ENCODE measurements around the gene KRT80.
A peak's percentile ranks its signal among the peaks of the same experiment; 100 is the strongest.

Gene KRT80

DNA sequence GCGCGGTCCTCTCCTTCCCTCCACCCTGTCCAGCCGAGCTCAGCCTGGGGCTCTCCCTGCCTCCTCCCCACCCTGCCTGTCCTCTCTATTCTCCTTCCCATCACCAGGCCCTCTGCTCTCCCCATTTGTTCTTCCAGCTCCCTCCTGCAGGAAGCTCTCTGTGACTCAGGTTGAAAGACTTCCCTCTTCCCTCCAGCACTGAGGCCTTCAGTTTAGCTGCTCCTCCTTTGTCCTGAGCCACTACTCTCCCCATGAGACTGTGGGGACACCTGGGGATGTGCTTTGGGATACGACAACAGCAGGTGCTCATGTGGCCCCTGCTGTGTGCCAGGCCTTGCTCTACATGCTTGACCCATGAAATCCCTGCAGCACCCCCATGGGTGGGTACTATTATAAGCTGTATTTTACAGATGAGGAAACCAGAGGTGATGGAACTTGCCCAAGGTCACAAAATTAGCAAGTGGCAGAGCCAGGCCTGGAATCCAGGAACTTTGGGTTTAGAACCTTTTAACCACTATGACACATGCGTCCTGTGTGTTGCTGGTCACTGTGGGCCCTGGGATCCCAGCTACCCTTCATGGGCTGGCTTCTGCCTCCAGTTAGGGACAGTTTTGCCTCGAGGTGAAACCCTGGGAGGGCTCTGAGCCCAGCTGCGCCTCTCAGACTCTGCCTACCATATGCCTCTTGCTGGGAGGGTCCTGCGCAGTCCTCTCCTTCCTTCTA, 5.5 kb downstream of the KRT80 start:
- Histone ChIP-seq H3K36me3 (ENCODE audit: control insufficient read depth, insufficient read depth, low read length) (no peaks in the 10 kb centered on the region), H3K27me3 (ENCODE audit: control insufficient read depth, insufficient read depth, low read length) (no peaks in the 10 kb centered on the region), H3K9me3 (ENCODE audit: control insufficient read depth, low read length) (no peaks in the 10 kb centered on the region), H3K4me3 (ENCODE audit: low read length) (no peak overlapping the region), H3K9ac (ENCODE audit: low read length) (no peak overlapping the region), H3K4me1 (ENCODE audit: control insufficient read depth, insufficient read depth, low read length) (peaks cover 46% of the 10 kb centered on the region)

DNA sequence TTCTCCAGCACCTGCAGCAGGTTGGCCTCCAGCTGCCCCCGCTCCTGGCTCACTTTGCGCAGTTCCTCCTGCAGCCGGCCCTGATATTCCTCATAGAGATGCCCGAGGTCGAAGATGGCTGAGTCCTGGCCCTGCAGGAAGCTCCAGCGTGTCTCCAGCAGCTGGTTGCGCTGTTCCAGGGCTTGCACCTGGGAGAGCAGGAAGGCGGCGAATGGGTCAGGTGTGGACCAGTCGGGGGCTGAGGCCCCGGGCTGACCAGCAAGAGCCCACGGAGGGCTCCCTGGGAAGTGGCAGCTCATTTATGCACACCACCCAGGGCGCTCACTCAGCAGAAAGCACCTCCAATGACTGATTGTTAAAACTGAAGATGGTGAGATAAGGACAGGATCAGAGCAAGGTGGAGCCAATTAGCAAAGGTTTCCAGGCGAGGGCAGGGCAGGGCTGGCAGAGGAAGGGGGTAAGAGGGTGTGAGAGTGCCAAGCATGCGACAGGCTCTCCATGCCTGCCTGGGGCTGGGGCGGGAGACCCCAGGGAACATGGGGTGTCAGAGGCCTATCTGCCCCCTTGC, 6.3 kb downstream of the KRT80 start:
- H3K27me3 ChIP-seq (ENCODE audit: control insufficient read depth, insufficient read depth, low read length): no peaks in the 10 kb centered on the region
- peaks cover 41% of the 10 kb centered on the region for H3K4me1 ChIP-seq (ENCODE audit: control insufficient read depth, insufficient read depth, low read length)
- no peak overlapping the region for H3K9ac ChIP-seq (ENCODE audit: low read length)
- H3K36me3 ChIP-seq (ENCODE audit: control insufficient read depth, insufficient read depth, low read length): no peaks in the 10 kb centered on the region
- H3K9me3 ChIP-seq (ENCODE audit: control insufficient read depth, low read length): no peaks in the 10 kb centered on the region
- no peak overlapping the region for H3K4me3 ChIP-seq (ENCODE audit: low read length)

DNA sequence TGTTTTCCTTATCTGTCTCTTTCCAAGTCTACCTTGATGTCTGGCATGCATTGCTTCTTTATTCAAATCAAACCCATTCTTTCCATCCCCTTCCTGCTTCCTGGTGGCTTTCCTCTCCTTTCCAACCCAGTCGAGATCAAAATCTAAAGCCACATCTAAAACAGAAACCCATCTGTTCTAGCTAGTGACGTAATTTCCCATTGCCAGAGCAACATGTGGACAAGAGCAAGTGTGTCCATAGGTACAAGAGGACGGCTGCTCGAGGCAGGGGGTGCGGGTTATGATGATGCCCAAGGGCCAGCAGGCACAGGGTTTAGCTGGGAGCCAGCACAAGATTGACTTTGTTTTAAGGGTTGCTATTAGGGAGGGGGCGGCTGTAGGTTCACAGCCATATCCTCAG, 7.0 kb downstream of the KRT80 start:
- no peaks in the 10 kb centered on the region for H3K27me3 ChIP-seq (ENCODE audit: control insufficient read depth, insufficient read depth, low read length)
- no peaks in the 10 kb centered on the region for H3K36me3 ChIP-seq (ENCODE audit: control insufficient read depth, insufficient read depth, low read length)
- no peak overlapping the region for H3K4me3 ChIP-seq (ENCODE audit: low read length)
- no peak overlapping the region for H3K9ac ChIP-seq (ENCODE audit: low read length)
- H3K4me1 ChIP-seq (ENCODE audit: control insufficient read depth, insufficient read depth, low read length): peaks cover 41% of the 10 kb centered on the region
- H3K9me3 ChIP-seq (ENCODE audit: control insufficient read depth, low read length): no peaks in the 10 kb centered on the region

DNA sequence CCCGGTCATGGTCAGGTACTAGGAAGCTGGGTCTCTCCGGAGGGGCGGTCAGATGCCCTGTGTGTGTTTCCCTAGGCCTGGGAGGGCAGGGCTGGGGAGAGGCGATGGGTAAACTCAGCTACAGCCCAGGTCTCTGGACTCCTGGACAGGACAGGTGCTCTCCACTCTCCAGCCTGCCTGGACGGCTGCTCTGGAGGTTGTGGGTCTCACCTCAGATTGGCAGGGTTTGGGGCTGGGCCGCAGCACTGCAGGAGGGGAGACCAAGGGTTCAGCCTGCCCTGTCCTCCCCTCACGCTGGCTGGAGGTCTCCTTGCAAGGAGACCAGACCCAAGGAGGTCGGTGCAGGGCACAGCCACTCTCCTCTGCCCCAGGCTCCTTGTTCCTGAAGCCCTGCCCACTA, 7.8 kb downstream of the KRT80 start:
- Histone ChIP-seq H3K27me3 (ENCODE audit: control insufficient read depth, insufficient read depth, low read length) (no peaks in the 10 kb centered on the region), H3K9ac (ENCODE audit: low read length) (no peak overlapping the region), H3K4me1 (ENCODE audit: control insufficient read depth, insufficient read depth, low read length) (peaks cover 41% of the 10 kb centered on the region), H3K36me3 (ENCODE audit: control insufficient read depth, insufficient read depth, low read length) (no peaks in the 10 kb centered on the region), H3K4me3 (ENCODE audit: low read length) (no peak overlapping the region), H3K9me3 (ENCODE audit: control insufficient read depth, low read length) (no peaks in the 10 kb centered on the region)

DNA sequence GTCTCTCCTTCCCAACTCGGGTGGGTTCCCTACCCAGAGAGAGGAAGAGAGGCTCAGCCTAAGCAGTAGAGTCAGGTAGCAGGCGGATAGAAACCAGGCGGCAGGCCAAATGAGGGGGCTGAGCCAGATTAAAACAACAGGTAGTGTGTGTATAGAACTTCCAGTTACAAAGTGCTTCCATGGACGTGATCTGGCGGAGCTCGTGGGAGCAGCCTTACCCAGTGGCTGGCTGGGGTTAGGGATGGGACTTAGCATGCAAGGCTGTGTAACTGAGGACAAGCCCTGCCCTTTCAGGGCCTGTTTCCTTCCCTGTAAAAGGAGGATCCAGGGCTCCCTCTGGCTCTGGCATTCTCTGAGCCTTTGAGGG, 8.3 kb downstream of the KRT80 start:
- peaks cover 41% of the 10 kb centered on the region for H3K4me1 ChIP-seq (ENCODE audit: control insufficient read depth, insufficient read depth, low read length)
- peak overlapping the region; percentile 20 for H3K9ac ChIP-seq (ENCODE audit: low read length)
- no peak overlapping the region for H3K4me3 ChIP-seq (ENCODE audit: low read length)

DNA sequence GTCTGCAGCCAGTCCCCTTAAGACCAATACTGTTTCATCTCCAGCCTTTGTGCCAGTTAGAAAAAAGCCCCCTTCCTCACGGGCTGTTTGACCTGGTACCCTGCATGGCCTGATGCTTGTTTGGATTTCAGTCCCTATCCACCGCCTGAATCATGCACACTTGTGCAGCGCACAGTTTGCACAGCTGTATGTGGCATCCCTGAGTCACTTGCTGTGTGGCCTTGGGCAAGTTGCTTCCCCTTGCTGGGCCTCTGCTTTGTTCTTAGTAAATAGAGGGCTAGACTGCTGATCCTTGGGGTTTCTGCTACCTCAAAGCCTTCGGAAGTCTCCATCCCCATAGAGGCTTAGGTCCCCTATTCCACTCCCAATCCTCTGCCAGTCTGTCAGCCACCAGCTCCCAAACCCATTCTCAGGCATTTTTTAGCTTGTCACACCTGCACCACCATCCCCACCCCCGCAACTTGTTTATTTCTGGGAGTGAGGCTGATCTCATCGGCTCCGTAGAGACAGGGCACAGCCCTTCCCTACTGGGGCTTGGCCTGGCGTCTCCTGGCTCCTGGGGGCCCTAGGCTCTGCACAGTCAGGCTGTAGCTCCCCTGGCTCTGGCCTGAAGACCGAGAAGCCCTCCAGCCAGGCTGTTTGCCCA, 8.8 kb downstream of the KRT80 start:
- Histone ChIP-seq H3K4me3 (ENCODE audit: low read length) (no peak overlapping the region), H3K36me3 (ENCODE audit: control insufficient read depth, insufficient read depth, low read length) (no peaks in the 10 kb centered on the region), H3K9me3 (ENCODE audit: control insufficient read depth, low read length) (no peaks in the 10 kb centered on the region), H3K9ac (ENCODE audit: low read length) (peak overlapping the region; percentile 20), H3K4me1 (ENCODE audit: control insufficient read depth, insufficient read depth, low read length) (peaks cover 38% of the 10 kb centered on the region), H3K27me3 (ENCODE audit: control insufficient read depth, insufficient read depth, low read length) (no peaks in the 10 kb centered on the region)

More for the DNA sequence above, 8.3 kb downstream of the KRT80 start:
- Histone ChIP-seq H3K36me3 (ENCODE audit: control insufficient read depth, insufficient read depth, low read length) (no peaks in the 10 kb centered on the region), H3K9me3 (ENCODE audit: control insufficient read depth, low read length) (no peaks in the 10 kb centered on the region), H3K27me3 (ENCODE audit: control insufficient read depth, insufficient read depth, low read length) (no peaks in the 10 kb centered on the region)

DNA sequence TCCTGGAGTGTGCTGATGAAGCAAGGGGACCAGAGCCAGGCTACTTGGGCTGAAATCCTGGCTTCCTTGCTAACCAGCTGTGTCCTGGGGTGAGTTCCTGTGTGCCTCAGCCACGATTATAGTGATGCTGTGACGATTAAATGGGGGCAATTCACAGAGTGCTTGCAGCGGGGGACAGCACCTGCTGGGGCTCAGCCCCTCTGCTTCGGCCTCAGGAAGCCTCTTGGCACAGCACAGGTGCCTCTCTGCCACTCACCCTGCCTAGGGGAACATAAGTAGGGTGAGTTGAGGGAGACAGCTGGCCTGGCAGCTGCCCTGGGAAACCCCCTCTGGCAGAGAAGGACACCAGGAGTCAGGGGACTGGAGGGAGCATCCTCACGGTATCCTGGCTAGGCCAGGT, 9.4 kb downstream of the KRT80 start:
- no peaks in the 10 kb centered on the region for H3K27me3 ChIP-seq (ENCODE audit: control insufficient read depth, insufficient read depth, low read length)
- H3K4me1 ChIP-seq (ENCODE audit: control insufficient read depth, insufficient read depth, low read length): peaks cover 34% of the 10 kb centered on the region
- H3K4me3 ChIP-seq (ENCODE audit: low read length): no peak overlapping the region

DNA sequence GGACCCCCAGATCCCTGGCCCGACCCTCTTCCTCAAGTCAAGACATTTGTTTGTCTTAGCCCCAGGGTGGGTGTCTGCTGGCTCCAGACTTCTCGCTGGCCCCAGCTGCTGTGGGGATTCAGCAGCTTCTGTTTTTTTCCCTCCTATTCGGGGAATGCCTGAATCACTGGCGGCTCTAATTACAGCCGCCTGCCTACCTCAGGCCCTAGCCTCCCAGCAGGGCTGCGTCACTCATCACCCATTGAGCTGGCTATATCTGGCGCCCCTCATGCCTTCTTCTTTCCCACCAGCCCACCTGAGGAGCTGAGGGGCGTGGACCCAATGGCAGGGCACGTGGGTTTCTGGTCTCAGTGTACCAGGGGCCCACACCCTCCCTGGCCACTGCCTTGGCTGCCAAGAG, 10.1 kb downstream of the KRT80 start:
- Histone ChIP-seq H3K4me3 (ENCODE audit: low read length) (no peak overlapping the region), H3K9me3 (ENCODE audit: control insufficient read depth, low read length) (no peaks in the 10 kb centered on the region), H3K4me1 (ENCODE audit: control insufficient read depth, insufficient read depth, low read length) (peaks cover 34% of the 10 kb centered on the region), H3K9ac (ENCODE audit: low read length) (no peak overlapping the region), H3K36me3 (ENCODE audit: control insufficient read depth, insufficient read depth, low read length) (no peaks in the 10 kb centered on the region), H3K27me3 (ENCODE audit: control insufficient read depth, insufficient read depth, low read length) (no peaks in the 10 kb centered on the region)

More for the DNA sequence above, 9.4 kb downstream of the KRT80 start:
- Histone ChIP-seq H3K9ac (ENCODE audit: low read length) (no peak overlapping the region), H3K9me3 (ENCODE audit: control insufficient read depth, low read length) (no peaks in the 10 kb centered on the region), H3K36me3 (ENCODE audit: control insufficient read depth, insufficient read depth, low read length) (no peaks in the 10 kb centered on the region)

DNA sequence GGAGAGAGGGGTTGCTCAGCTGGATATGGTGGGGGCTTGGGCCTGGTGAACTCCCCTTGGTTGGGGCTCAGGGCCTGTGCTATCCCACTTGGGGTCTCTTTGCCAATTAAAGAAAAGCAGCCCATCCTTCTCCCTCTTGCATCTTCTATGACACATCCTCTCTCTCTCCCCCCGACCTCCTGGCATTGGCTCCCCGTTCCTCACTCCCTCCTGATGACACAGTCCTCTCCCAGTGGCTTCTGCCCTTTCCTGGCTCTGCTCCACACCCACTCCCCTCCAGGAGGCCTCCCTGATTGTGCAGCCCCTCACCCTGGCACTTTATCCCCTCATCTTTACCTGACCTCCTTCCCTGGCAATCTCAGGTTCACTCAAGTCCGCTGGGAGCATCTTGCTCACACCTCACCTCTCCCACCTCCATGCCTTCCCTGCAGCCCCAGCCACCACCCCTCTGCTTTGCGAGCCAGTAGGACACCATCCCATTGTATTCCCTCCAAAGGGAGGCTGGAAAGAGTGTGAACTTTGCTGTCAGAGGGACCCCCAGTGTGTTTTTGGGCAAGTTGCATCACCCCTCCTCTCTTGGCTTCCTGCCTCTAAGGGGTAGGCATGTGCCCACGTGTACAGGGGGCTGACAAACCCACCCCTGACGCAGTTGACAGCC, 10.7 kb downstream of the KRT80 start:
- Histone ChIP-seq H3K9me3 (ENCODE audit: control insufficient read depth, low read length) (no peaks in the 10 kb centered on the region), H3K4me3 (ENCODE audit: low read length) (no peak overlapping the region), H3K4me1 (ENCODE audit: control insufficient read depth, insufficient read depth, low read length) (peaks cover 30% of the 10 kb centered on the region), H3K9ac (ENCODE audit: low read length) (no peak overlapping the region), H3K27me3 (ENCODE audit: control insufficient read depth, insufficient read depth, low read length) (no peaks in the 10 kb centered on the region), H3K36me3 (ENCODE audit: control insufficient read depth, insufficient read depth, low read length) (no peaks in the 10 kb centered on the region)

DNA sequence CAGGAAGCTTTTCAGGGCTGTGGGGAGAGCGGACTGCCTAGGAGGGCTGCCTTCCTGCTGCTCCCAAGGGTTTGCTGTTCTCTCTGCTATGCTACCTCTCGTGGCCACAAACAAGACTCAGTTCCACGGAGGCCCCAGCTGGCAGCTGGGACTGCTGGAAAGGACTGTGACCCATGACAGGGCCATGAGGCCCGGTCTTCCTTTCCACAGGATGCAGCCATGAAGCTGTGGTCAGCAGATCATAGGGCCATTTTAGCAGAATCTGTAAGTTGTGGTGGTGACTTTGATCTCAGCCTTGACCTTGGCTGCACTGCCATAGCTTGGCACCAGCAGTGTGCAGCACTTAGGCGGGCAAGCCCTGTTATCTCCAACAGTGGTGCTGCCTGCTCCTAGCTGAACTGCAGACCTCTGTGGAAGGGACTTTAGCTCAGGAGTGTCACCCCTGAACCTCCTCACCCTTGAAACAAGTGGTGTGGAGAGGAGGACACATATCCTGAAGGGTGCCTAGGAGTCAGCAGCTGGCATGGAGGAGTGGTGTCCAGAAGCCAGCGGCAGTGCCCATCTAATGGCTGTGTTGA, 12.3 kb downstream of the KRT80 start:
- Histone ChIP-seq H3K4me1 (ENCODE audit: control insufficient read depth, insufficient read depth, low read length) (peaks cover 33% of the 10 kb centered on the region), H3K27me3 (ENCODE audit: control insufficient read depth, insufficient read depth, low read length) (no peaks in the 10 kb centered on the region), H3K9me3 (ENCODE audit: control insufficient read depth, low read length) (no peaks in the 10 kb centered on the region), H3K9ac (ENCODE audit: low read length) (no peak overlapping the region), H3K4me3 (ENCODE audit: low read length) (no peak overlapping the region), H3K36me3 (ENCODE audit: control insufficient read depth, insufficient read depth, low read length) (no peaks in the 10 kb centered on the region)

DNA sequence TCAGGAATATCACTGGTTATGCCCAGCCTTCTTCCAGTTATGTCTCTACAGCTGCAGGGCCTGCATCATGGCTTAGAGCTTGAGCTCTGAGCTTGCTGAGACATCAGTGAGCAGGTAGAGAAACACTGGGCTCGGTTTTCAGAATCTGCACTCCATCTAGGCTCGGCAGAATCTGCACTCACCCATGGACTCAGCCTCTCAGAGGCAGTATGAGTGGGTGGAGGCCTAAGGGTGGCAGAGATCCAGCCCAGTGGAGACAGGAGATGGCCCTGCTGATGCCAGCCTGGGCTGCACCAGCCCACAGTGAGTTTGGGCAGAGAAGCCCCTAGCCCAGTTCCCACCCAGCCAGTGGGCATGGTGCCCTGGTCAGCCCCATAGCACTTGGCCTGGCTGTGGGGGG, 12.8 kb downstream of the KRT80 start:
- Histone ChIP-seq H3K27me3 (ENCODE audit: control insufficient read depth, insufficient read depth, low read length) (no peaks in the 10 kb centered on the region), H3K4me3 (ENCODE audit: low read length) (no peak overlapping the region), H3K4me1 (ENCODE audit: control insufficient read depth, insufficient read depth, low read length) (peaks cover 30% of the 10 kb centered on the region), H3K9me3 (ENCODE audit: control insufficient read depth, low read length) (no peaks in the 10 kb centered on the region), H3K36me3 (ENCODE audit: control insufficient read depth, insufficient read depth, low read length) (no peaks in the 10 kb centered on the region), H3K9ac (ENCODE audit: low read length) (no peak overlapping the region)

DNA sequence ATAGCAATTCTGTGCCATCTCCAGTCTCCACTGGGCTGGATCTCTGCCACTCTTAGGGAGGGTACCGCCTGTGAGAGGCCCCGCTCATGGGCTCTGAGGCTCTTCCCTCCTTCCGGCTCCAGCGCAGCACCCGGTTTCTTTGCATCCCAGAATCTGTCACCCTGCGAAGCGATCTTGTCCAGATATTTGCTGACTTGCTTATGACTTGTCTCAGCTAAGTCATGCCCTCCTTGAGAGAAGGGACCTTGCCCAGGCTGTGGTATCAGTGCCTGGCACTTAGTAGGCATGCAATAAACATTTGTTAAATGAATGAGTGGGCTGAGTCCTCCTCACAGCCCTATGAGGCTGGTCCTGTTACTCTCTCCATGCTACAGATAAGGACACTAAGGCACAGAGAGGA, 13.4 kb downstream of the KRT80 start:
- no peaks in the 10 kb centered on the region for H3K36me3 ChIP-seq (ENCODE audit: control insufficient read depth, insufficient read depth, low read length)
- peaks cover 25% of the 10 kb centered on the region for H3K4me1 ChIP-seq (ENCODE audit: control insufficient read depth, insufficient read depth, low read length)
- H3K9ac ChIP-seq (ENCODE audit: low read length): no peak overlapping the region
- H3K27me3 ChIP-seq (ENCODE audit: control insufficient read depth, insufficient read depth, low read length): no peaks in the 10 kb centered on the region
- H3K4me3 ChIP-seq (ENCODE audit: low read length): no peak overlapping the region
- H3K9me3 ChIP-seq (ENCODE audit: control insufficient read depth, low read length): no peaks in the 10 kb centered on the region

Data from mucosa of stomach (tissue), 1 donor.